ENCODE data around the gene UFD1. TPM values are rescaled to one million over a fixed set of nuclear protein-coding genes. Genes with fewer than 3 reads are reported as not detected.

Gene UFD1
- polyA plus RNA-seq, 1 of the 3 experiments (the other 2 are of a cell fraction) = 111 TPM

DNA sequence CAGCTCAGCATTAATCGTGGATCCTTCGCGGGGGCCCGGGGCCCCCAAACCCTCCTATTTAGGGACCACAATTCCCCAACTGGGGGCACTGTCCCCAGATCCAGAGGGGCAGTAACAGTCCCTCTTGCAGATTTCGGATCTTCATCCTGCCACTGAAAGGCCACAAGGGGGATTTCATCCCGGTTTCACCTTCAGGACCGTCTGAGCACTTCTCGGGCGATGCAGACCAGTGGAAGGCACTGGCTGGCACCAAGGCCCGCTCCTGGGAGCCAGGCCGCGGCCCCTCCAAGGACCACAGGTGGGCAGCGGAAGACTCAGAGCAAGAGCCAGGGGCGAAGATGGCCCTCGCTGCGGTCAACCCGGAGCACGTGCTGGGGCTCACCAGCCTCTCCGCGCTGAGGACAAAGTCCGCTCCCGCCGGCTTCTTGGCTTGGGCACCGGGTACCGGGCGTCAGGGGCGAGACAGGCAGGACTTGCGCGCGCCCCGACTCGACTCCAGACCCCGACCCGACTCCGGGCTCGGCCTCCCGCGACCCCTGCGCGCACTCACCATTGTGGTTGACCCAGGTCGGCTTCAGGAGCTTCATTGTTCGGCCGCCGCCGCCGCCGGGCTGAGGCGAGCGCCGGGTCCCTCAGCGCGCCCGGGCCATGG, 48.0 kb downstream of the UFD1 start (continued):
- TF ChIP-seq, protein P1, sequence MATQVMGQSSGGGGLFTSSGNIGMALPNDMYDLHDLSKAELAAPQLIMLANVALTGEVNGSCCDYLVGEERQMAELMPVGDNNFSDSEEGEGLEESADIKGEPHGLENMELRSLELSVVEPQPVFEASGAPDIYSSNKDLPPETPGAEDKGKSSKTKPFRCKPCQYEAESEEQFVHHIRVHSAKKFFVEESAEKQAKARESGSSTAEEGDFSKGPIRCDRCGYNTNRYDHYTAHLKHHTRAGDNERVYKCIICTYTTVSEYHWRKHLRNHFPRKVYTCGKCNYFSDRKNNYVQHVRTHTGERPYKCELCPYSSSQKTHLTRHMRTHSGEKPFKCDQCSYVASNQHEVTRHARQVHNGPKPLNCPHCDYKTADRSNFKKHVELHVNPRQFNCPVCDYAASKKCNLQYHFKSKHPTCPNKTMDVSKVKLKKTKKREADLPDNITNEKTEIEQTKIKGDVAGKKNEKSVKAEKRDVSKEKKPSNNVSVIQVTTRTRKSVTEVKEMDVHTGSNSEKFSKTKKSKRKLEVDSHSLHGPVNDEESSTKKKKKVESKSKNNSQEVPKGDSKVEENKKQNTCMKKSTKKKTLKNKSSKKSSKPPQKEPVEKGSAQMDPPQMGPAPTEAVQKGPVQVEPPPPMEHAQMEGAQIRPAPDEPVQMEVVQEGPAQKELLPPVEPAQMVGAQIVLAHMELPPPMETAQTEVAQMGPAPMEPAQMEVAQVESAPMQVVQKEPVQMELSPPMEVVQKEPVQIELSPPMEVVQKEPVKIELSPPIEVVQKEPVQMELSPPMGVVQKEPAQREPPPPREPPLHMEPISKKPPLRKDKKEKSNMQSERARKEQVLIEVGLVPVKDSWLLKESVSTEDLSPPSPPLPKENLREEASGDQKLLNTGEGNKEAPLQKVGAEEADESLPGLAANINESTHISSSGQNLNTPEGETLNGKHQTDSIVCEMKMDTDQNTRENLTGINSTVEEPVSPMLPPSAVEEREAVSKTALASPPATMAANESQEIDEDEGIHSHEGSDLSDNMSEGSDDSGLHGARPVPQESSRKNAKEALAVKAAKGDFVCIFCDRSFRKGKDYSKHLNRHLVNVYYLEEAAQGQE (IDR thresholded peaks at IDR 0.05; ENCODE audit: low read depth, low read length) = no peak
- TF ChIP-seq, protein P2, sequence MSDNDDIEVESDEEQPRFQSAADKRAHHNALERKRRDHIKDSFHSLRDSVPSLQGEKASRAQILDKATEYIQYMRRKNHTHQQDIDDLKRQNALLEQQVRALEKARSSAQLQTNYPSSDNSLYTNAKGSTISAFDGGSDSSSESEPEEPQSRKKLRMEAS (IDR thresholded peaks at IDR 0.05; ENCODE audit: low read depth) = peak; percentile 44; the same call in 1 of the 2 replicates

- TF ChIP-seq CHD2 (IDR thresholded peaks at IDR 0.05; ENCODE audit: low read length, partially characterized antibody) (no peak), TEAD4 (IDR thresholded peaks at IDR 0.05; ENCODE audit: borderline replicate concordance, insufficient read depth) (no peak), MEF2A (IDR thresholded peaks at IDR 0.05; ENCODE audit: borderline replicate concordance, low read depth) (no peak), EP300 (IDR thresholded peaks at IDR 0.05; ENCODE audit: borderline replicate concordance in 1 of 2, low read depth in 1 of 2, low read length in 1 of 2) (no peak), NRF1 (IDR thresholded peaks at IDR 0.05; ENCODE audit: low read depth, low read length) (no peak), SMC3 (IDR thresholded peaks at IDR 0.05; ENCODE audit: low read depth, low read length) (no peak), FOXJ3 (CRISPR knock-in tag; IDR thresholded peaks at IDR 0.05) (no peak), MXI1 (IDR thresholded peaks at IDR 0.05; ENCODE audit: low read depth, low read length) (no peak)
- TF ChIP-seq, protein P3, sequence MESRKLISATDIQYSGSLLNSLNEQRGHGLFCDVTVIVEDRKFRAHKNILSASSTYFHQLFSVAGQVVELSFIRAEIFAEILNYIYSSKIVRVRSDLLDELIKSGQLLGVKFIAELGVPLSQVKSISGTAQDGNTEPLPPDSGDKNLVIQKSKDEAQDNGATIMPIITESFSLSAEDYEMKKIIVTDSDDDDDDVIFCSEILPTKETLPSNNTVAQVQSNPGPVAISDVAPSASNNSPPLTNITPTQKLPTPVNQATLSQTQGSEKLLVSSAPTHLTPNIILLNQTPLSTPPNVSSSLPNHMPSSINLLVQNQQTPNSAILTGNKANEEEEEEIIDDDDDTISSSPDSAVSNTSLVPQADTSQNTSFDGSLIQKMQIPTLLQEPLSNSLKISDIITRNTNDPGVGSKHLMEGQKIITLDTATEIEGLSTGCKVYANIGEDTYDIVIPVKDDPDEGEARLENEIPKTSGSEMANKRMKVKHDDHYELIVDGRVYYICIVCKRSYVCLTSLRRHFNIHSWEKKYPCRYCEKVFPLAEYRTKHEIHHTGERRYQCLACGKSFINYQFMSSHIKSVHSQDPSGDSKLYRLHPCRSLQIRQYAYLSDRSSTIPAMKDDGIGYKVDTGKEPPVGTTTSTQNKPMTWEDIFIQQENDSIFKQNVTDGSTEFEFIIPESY (IDR thresholded peaks at IDR 0.05; ENCODE audit: borderline replicate concordance, low read depth) = no peak
- no peak overlapping the region for H2AFZ ChIP-seq (ENCODE audit: low read depth)
- peak overlapping the region; percentile 52 to 95; a peak in 3 of 4 replicates for H3K27ac ChIP-seq (ENCODE audit: low read depth in 2 of 2, low read length in 1 of 2)
- H3K4me2 ChIP-seq = peak overlapping the region; percentile 95
- ChIA-PET POLR2A (interaction anchor here (1.5 to 2.1 kb wide), 2 partner anchors 49 to 251 kb away, joined by 7 read pairs; partner anchors contain the start of genes CDC45, SLC25A1 and UFD1), CTCF (interaction anchor here (0.5 to 2.5 kb wide), 3 partner anchors 16 to 406 kb away, joined by 3 to 9 read pairs (median 3); no protein-coding TSS in a partner anchor)
- H3K27me3 ChIP-seq (ENCODE audit: insufficient read depth) = no peaks in the 10 kb centered on the region
- H3F3A ChIP-seq (replicated peaks; ENCODE audit: insufficient read depth) = peaks cover 3% of the 10 kb centered on the region
- H3K9me3 ChIP-seq = no peaks in the 10 kb centered on the region
- H3K9me2 ChIP-seq = no peaks in the 10 kb centered on the region
- H3K4me1 ChIP-seq (ENCODE audit: control insufficient read depth in 1 of 2, insufficient read depth in 2 of 2, low read depth in 1 of 2, low read length in 1 of 2) = peaks cover 5 to 18% of the 10 kb centered on the region in 2 experiments; a peak in 3 of 4 replicates
- peaks cover 25% of the 10 kb centered on the region for H4K20me1 ChIP-seq (ENCODE audit: insufficient read depth)
- H3K4me3 ChIP-seq (ENCODE audit: low read depth in 2 of 2, low read length in 1 of 2) = peak overlapping the region; percentile 83 to 90
- 24% methylated on average over 10 of the region's 12 CpGs for WGBS (ENCODE audit: low lambda C conversion rate)
- H3K9ac ChIP-seq = peak overlapping the region; percentile 86
- DNase-seq = peak; percentile 40
- H3K36me3 ChIP-seq (replicated peaks in 1 of 2; ENCODE audit: control insufficient read depth in 1 of 2, insufficient read depth in 2 of 2, low read length in 1 of 2) = peaks cover 9 to 10% of the 10 kb centered on the region in 2 experiments
- peaks cover 78% of the 10 kb centered on the region for H3K79me2 ChIP-seq (ENCODE audit: insufficient read depth)
Observed at GRCh38 chr22:19429950-19430889, 48.8 kb downstream of the UFD1 start.

Data from SK-N-SH (cell line).